ENCODE results near the gene COQ5. TPM values are rescaled to one million over a fixed set of nuclear protein-coding genes. Genes with fewer than 3 reads are reported as not detected.

COQ5 gene
- total and polyA plus RNA-seq, 2 of the 4 experiments (the other 2 are of a cell fraction): 21.6 to 25.1 TPM

DNA sequence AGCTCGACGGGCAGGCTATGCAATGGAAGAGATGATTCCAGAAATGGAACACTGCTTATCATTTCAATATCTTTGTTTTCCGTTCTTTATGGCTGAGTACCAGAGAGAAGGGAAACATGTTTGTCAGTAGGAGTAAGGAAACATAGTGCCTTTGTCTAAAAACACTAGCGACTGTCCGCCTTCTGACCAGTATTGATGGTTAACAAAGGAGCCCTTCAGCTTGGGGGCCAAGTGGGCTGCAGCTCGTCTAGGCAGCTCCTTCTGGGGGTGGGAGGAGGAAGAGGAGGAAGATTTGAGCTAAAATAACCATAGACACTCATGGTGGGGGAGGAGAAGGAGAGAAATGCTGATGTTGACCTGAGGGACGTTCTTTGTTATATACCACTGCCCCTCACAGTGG lies 15.0 kb downstream of the COQ5 start:
- dilution Hi-C loops (cut with HindIII; ENCODE audit: low sequenced_read_pairs, unreplicated experiment): no loop called here

More for the DNA sequence above, 15.0 kb downstream of the COQ5 start:
- no peak overlapping the region for H2BK5ac ChIP-seq (ENCODE audit: low read depth, low read length, poor library complexity, severe bottlenecking)
- DNase-seq (no peak), ATAC-seq (ENCODE audit: low read depth) (no peak)
- no peak overlapping the region for H3K4ac ChIP-seq (ENCODE audit: low read depth, low read length)
- ChIA-PET POLR2A (ENCODE audit: unreplicated experiment) (no interaction called here), CTCF (no interaction called here)
- H2AK9ac ChIP-seq (replicated peaks; ENCODE audit: low read depth, low read length, poor library complexity): no peak overlapping the region
- no TSS peak for BruUV-seq (replicated peaks)
- TF ChIP-seq POLR2A (IDR thresholded peaks at IDR 0.05; ENCODE audit: low read depth, low read length): no peak
- TF ChIP-seq, protein P1, sequence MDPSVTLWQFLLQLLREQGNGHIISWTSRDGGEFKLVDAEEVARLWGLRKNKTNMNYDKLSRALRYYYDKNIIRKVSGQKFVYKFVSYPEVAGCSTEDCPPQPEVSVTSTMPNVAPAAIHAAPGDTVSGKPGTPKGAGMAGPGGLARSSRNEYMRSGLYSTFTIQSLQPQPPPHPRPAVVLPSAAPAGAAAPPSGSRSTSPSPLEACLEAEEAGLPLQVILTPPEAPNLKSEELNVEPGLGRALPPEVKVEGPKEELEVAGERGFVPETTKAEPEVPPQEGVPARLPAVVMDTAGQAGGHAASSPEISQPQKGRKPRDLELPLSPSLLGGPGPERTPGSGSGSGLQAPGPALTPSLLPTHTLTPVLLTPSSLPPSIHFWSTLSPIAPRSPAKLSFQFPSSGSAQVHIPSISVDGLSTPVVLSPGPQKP (IDR thresholded peaks at IDR 0.05; ENCODE audit: borderline replicate concordance, low read depth, low read length): no peak
- TF ChIP-seq FOS (IDR thresholded peaks at IDR 0.05; ENCODE audit: low read depth, low read length): no peak
- TF ChIP-seq RFX5 (IDR thresholded peaks at IDR 0.05; ENCODE audit: low read depth, low read length): no peak
- TF ChIP-seq MXI1 (IDR thresholded peaks at IDR 0.05; ENCODE audit: borderline replicate concordance, low read depth, low read length): no peak
- no peak for TF ChIP-seq RAD21 (IDR thresholded peaks at IDR 0.05; ENCODE audit: low read length)
- TF ChIP-seq BHLHE40 (IDR thresholded peaks at IDR 0.05; ENCODE audit: low read depth, low read length): no peak
- no peak for TF ChIP-seq CHD1 (IDR thresholded peaks at IDR 0.05; ENCODE audit: low read depth, low read length)
- no peak for TF ChIP-seq SMC3 (IDR thresholded peaks at IDR 0.05; ENCODE audit: low read depth, low read length)
- no peak for TF ChIP-seq MAZ (IDR thresholded peaks at IDR 0.05; ENCODE audit: borderline replicate concordance, low read depth, low read length)
- no peak for TF ChIP-seq MAFK (IDR thresholded peaks at IDR 0.05; ENCODE audit: low read depth, low read length)
- TF ChIP-seq RCOR1 (IDR thresholded peaks at IDR 0.05; ENCODE audit: insufficient replicate concordance, low read length): no peak
- TF ChIP-seq, protein P2, sequence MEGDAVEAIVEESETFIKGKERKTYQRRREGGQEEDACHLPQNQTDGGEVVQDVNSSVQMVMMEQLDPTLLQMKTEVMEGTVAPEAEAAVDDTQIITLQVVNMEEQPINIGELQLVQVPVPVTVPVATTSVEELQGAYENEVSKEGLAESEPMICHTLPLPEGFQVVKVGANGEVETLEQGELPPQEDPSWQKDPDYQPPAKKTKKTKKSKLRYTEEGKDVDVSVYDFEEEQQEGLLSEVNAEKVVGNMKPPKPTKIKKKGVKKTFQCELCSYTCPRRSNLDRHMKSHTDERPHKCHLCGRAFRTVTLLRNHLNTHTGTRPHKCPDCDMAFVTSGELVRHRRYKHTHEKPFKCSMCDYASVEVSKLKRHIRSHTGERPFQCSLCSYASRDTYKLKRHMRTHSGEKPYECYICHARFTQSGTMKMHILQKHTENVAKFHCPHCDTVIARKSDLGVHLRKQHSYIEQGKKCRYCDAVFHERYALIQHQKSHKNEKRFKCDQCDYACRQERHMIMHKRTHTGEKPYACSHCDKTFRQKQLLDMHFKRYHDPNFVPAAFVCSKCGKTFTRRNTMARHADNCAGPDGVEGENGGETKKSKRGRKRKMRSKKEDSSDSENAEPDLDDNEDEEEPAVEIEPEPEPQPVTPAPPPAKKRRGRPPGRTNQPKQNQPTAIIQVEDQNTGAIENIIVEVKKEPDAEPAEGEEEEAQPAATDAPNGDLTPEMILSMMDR (conservative IDR thresholded peaks at IDR 0.05; ENCODE audit: low read depth, low read length): no peak
- TF ChIP-seq CEBPB (IDR thresholded peaks at IDR 0.05; ENCODE audit: low read depth, low read length): no peak
- TF ChIP-seq, protein P3, sequence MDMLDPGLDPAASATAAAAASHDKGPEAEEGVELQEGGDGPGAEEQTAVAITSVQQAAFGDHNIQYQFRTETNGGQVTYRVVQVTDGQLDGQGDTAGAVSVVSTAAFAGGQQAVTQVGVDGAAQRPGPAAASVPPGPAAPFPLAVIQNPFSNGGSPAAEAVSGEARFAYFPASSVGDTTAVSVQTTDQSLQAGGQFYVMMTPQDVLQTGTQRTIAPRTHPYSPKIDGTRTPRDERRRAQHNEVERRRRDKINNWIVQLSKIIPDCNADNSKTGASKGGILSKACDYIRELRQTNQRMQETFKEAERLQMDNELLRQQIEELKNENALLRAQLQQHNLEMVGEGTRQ (IDR thresholded peaks at IDR 0.05; ENCODE audit: low read depth, low read length): no peak
- no peak for TF ChIP-seq NFE2L2 (IDR thresholded peaks at IDR 0.05; ENCODE audit: low read depth, low read length)
- intact Hi-C loops (cut with micrococcal nuclease): no loop called here
- H3K4me3 ChIP-seq (ENCODE audit: insufficient read depth, low read depth, low read length): no peak overlapping the region
- no peak overlapping the region for H2BK120ac ChIP-seq (ENCODE audit: low read depth, low read length)
- H2AFZ ChIP-seq (replicated peaks; ENCODE audit: low read length, poor library complexity): no peak overlapping the region
- peaks cover 30% of the 10 kb centered on the region for H3K36me3 ChIP-seq (ENCODE audit: control insufficient read depth, insufficient read depth, low read length)
- no CpG with 5 or more reads among the region's 7 CpGs for WGBS, 2 experiments (ENCODE audit: extremely low coverage in 2 of 2, insufficient read length in 1 of 2)
- no peak overlapping the region for H3K9ac ChIP-seq (ENCODE audit: low read depth, low read length)
- H2AK5ac ChIP-seq (ENCODE audit: low read depth, low read length): no peak overlapping the region
- H2BK15ac ChIP-seq (ENCODE audit: low read depth, low read length): no peak overlapping the region
- no peak overlapping the region for H3K23ac ChIP-seq (ENCODE audit: low read depth, low read length)
- H3K4me2 ChIP-seq (ENCODE audit: low read depth, low read length): no peak overlapping the region
- H4K20me1 ChIP-seq (ENCODE audit: insufficient read depth, low read length): no peaks in the 10 kb centered on the region
- no peaks in the 10 kb centered on the region for H3K9me1 ChIP-seq (ENCODE audit: insufficient read depth, low read length)
- H2BK20ac ChIP-seq (ENCODE audit: low read depth, low read length): no peak overlapping the region
- H3K27me3 ChIP-seq (ENCODE audit: control insufficient read depth, insufficient read depth, low read length): no peaks in the 10 kb centered on the region
- no peak overlapping the region for H3K14ac ChIP-seq (replicated peaks; ENCODE audit: low read depth, low read length)
- no peak overlapping the region for H4K5ac ChIP-seq (ENCODE audit: low read depth, low read length)
- H4K91ac ChIP-seq (ENCODE audit: insufficient read depth, low read depth, low read length): no peak overlapping the region
- no peaks in the 10 kb centered on the region for H3K9me3 ChIP-seq (ENCODE audit: control insufficient read depth, insufficient read depth, low read length)
- H3K18ac ChIP-seq (ENCODE audit: low read depth, low read length): no peak overlapping the region
- no peaks in the 10 kb centered on the region for H3K79me1 ChIP-seq (ENCODE audit: low read depth in 1 of 2, low read length in 2 of 2)
- in situ Hi-C loops (cut with MboI; ENCODE audit: low sequenced_read_pairs): no loop called here
- no peaks in the 10 kb centered on the region for H3K4me1 ChIP-seq (ENCODE audit: control insufficient read depth, insufficient read depth, low read length)
- H3K56ac ChIP-seq (ENCODE audit: extremely low read depth, insufficient read depth, low read length): no peak overlapping the region
- H4K8ac ChIP-seq (ENCODE audit: low read depth in 2 of 2, low read length in 2 of 2): no peak overlapping the region
- H3K27ac ChIP-seq (ENCODE audit: insufficient read depth, low read length): no peak overlapping the region
